ENCODE measurements around the gene KCNMA1. TPM values are rescaled to one million over a fixed set of nuclear protein-coding genes. Genes with fewer than 3 reads are reported as not detected.

KCNMA1 gene
- total RNA-seq, 1 experiment from 2014 or later: 0.45 TPM

DNA sequence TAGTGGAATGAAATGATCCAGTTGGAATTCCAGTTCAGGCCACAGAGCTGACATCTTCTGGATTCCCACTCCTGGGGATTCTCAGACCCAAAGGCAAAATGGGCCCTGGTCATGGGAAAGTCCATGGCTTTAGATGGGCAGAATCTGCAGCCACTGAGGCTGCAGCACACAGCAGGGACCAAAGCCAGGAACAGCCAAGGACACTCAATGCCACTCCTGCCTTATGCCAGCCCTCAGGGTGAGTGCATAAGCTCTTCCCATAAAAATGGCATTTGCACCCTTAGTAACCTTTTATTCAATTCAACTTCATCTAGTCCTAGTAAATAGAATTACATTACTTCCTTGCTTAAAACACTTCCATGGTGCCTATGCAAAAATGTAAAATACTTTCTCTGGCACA lies 274.4 kb downstream of the KCNMA1 start:
- TF ChIP-seq, protein P1, sequence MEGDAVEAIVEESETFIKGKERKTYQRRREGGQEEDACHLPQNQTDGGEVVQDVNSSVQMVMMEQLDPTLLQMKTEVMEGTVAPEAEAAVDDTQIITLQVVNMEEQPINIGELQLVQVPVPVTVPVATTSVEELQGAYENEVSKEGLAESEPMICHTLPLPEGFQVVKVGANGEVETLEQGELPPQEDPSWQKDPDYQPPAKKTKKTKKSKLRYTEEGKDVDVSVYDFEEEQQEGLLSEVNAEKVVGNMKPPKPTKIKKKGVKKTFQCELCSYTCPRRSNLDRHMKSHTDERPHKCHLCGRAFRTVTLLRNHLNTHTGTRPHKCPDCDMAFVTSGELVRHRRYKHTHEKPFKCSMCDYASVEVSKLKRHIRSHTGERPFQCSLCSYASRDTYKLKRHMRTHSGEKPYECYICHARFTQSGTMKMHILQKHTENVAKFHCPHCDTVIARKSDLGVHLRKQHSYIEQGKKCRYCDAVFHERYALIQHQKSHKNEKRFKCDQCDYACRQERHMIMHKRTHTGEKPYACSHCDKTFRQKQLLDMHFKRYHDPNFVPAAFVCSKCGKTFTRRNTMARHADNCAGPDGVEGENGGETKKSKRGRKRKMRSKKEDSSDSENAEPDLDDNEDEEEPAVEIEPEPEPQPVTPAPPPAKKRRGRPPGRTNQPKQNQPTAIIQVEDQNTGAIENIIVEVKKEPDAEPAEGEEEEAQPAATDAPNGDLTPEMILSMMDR (IDR thresholded peaks at IDR 0.05; ENCODE audit: unreplicated experiment): no peak

GRCh38 chr10:77361831-77362230 lies 275.8 kb downstream of the KCNMA1 start:
- no peaks in the 10 kb centered on the region for H3K9me3 Mint-ChIP-seq (ENCODE audit: low read depth, unreplicated experiment)
- H3K27ac Mint-ChIP-seq (ENCODE audit: unreplicated experiment): no peak overlapping the region
- H3K4me1 Mint-ChIP-seq (ENCODE audit: low read depth, unreplicated experiment): no peaks in the 10 kb centered on the region
- CTCF ChIA-PET: no interaction called here
- H3K36me3 Mint-ChIP-seq (ENCODE audit: insufficient read depth, unreplicated experiment): no peaks in the 10 kb centered on the region
- no peak for DNase-seq
- intact Hi-C loops (cut with micrococcal nuclease; ENCODE audit: unreplicated experiment): no loop called here
- H3K27me3 Mint-ChIP-seq (ENCODE audit: unreplicated experiment): peaks cover 65% of the 10 kb centered on the region
- BruUV-seq (replicated peaks): no TSS peak
- no peak overlapping the region for H3K4me3 Mint-ChIP-seq (ENCODE audit: low read depth, unreplicated experiment)
- TF ChIP-seq, protein P1 (IDR thresholded peaks at IDR 0.05; ENCODE audit: unreplicated experiment): no peak

More for the DNA sequence above, 274.4 kb downstream of the KCNMA1 start:
- Mint-ChIP-seq H3K4me1 (ENCODE audit: low read depth, unreplicated experiment) (no peaks in the 10 kb centered on the region), H3K27ac (ENCODE audit: unreplicated experiment) (no peak overlapping the region), H3K9me3 (ENCODE audit: low read depth, unreplicated experiment) (no peaks in the 10 kb centered on the region), H3K36me3 (ENCODE audit: insufficient read depth, unreplicated experiment) (no peaks in the 10 kb centered on the region), H3K27me3 (ENCODE audit: unreplicated experiment) (peaks cover 51% of the 10 kb centered on the region), H3K4me3 (ENCODE audit: low read depth, unreplicated experiment) (no peak overlapping the region)
- BruUV-seq (replicated peaks): no TSS peak
- no peak for DNase-seq
- intact Hi-C loops (cut with micrococcal nuclease; ENCODE audit: unreplicated experiment): no loop called here
- CTCF ChIA-PET: no interaction called here

DNA sequence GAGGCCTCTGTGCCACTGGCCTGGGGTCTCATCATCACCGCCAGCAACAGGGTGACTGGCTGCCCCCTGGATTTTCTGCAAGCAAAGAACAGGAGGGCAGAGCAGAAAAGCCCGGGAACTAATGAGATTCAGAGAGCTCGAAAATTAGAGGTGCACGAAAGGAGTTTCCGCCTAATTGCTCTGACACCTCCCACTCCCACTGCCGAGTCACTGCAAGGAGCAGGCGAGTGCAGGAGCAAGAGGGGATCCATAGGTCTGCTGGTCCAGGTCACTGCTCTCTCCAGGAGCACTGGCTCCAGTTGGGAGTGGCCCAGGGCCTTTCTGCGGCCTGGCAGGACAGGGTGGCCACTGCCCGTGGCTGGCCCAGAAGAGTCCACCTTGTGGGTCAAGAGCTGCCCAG lies 276.2 kb downstream of the KCNMA1 start:
- no peaks in the 10 kb centered on the region for H3K4me1 Mint-ChIP-seq (ENCODE audit: low read depth, unreplicated experiment)

DNA sequence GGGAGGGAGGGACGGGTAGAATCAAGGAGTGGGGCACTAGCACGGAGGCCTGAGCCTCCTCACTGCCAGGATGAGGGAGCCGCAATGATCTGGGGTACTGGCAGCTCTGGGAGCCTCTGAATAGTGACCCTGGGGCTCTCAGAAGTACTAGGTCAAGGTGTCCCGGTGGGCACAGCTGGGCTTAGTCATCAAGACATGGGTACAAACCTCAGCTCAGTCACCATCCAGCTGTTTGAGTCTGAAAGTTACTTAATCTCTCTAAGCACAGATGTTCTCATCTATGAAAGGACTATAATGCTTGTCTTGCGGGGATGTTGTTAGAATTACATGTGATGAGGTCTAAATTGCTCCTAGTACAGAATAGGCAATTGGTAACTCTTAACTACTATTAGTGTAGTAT lies 276.8 kb downstream of the KCNMA1 start:
- no peaks in the 10 kb centered on the region for H3K4me1 Mint-ChIP-seq (ENCODE audit: low read depth, unreplicated experiment)
- no peak for DNase-seq
- peaks cover 67% of the 10 kb centered on the region for H3K27me3 Mint-ChIP-seq (ENCODE audit: unreplicated experiment)
- no TSS peak for BruUV-seq (replicated peaks)
- no peak overlapping the region for H3K27ac Mint-ChIP-seq (ENCODE audit: unreplicated experiment)
- H3K9me3 Mint-ChIP-seq (ENCODE audit: low read depth, unreplicated experiment): no peaks in the 10 kb centered on the region
- intact Hi-C loops (cut with micrococcal nuclease; ENCODE audit: unreplicated experiment): no loop called here
- CTCF ChIA-PET: no interaction called here
- H3K4me3 Mint-ChIP-seq (ENCODE audit: low read depth, unreplicated experiment): no peak overlapping the region
- TF ChIP-seq, protein P1 (IDR thresholded peaks at IDR 0.05; ENCODE audit: unreplicated experiment): no peak
- no peaks in the 10 kb centered on the region for H3K36me3 Mint-ChIP-seq (ENCODE audit: insufficient read depth, unreplicated experiment)

More for the DNA sequence above, 276.2 kb downstream of the KCNMA1 start:
- H3K4me3 Mint-ChIP-seq (ENCODE audit: low read depth, unreplicated experiment): no peak overlapping the region
- no peaks in the 10 kb centered on the region for H3K36me3 Mint-ChIP-seq (ENCODE audit: insufficient read depth, unreplicated experiment)
- H3K27me3 Mint-ChIP-seq (ENCODE audit: unreplicated experiment): peaks cover 67% of the 10 kb centered on the region
- no peak for DNase-seq
- intact Hi-C loops (cut with micrococcal nuclease; ENCODE audit: unreplicated experiment): no loop called here
- H3K9me3 Mint-ChIP-seq (ENCODE audit: low read depth, unreplicated experiment): no peaks in the 10 kb centered on the region
- no peak overlapping the region for H3K27ac Mint-ChIP-seq (ENCODE audit: unreplicated experiment)
- no TSS peak for BruUV-seq (replicated peaks)
- TF ChIP-seq, protein P1 (IDR thresholded peaks at IDR 0.05; ENCODE audit: unreplicated experiment): no peak
- CTCF ChIA-PET: no interaction called here
